K562 treated with DMSO at 1 percent for 48 hours (cell line): ENCODE results near the gene P4HTM. TPM values are rescaled to one million over a fixed set of nuclear protein-coding genes. Genes with fewer than 3 reads are reported as not detected.

Source experiments
- total RNA-seq: library from RNA; unstranded; fragments of 300-600 nt; gene quantifications from 2 replicates; pipeline ENCODE4 v1.2.3, GENCODE V29; 2022; ENCODE audit warnings: low replicate concordance; ENCODE audit errors: extremely low read depth

P4HTM gene, protein sequence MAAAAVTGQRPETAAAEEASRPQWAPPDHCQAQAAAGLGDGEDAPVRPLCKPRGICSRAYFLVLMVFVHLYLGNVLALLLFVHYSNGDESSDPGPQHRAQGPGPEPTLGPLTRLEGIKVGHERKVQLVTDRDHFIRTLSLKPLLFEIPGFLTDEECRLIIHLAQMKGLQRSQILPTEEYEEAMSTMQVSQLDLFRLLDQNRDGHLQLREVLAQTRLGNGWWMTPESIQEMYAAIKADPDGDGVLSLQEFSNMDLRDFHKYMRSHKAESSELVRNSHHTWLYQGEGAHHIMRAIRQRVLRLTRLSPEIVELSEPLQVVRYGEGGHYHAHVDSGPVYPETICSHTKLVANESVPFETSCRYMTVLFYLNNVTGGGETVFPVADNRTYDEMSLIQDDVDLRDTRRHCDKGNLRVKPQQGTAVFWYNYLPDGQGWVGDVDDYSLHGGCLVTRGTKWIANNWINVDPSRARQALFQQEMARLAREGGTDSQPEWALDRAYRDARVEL
- not detected in 2 replicates for total RNA-seq

DNA sequence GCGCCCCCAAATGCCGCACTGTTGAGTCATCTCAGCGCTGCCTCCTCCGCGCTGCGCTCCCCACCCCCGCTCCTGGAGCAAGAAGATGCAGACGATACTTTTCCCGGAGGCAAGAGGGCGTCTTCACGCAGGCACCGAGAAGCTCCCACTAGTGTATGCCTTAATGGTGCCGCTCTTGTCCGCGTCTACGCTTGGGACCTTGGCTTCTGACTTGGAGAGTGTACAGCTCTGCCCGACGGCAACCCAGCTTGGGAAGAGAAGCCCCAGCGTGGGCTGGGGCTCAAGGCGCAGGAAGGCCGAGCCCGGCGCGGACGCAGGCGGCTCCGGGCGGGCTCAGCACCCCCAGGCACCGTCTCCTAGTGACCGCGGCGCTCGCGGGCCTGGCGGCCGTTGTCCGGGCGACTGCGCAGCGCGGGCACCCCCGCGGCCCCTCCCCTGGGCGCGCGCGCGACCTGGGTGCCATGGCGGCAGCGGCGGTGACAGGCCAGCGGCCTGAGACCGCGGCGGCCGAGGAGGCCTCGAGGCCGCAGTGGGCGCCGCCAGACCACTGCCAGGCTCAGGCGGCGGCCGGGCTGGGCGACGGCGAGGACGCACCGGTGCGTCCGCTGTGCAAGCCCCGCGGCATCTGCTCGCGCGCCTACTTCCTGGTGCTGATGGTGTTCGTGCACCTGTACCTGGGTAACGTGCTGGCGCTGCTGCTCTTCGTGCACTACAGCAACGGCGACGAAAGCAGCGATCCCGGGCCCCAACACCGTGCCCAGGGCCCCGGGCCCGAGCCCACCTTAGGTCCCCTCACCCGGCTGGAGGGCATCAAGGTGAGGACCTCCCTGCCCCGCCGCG lies at the start of gene P4HTM:
Gene P4HTM (plus strand): TSS at position 446 of the 840 bp plus-strand sequence. CDS start 16 bp downstream, at position 462.

DNA sequence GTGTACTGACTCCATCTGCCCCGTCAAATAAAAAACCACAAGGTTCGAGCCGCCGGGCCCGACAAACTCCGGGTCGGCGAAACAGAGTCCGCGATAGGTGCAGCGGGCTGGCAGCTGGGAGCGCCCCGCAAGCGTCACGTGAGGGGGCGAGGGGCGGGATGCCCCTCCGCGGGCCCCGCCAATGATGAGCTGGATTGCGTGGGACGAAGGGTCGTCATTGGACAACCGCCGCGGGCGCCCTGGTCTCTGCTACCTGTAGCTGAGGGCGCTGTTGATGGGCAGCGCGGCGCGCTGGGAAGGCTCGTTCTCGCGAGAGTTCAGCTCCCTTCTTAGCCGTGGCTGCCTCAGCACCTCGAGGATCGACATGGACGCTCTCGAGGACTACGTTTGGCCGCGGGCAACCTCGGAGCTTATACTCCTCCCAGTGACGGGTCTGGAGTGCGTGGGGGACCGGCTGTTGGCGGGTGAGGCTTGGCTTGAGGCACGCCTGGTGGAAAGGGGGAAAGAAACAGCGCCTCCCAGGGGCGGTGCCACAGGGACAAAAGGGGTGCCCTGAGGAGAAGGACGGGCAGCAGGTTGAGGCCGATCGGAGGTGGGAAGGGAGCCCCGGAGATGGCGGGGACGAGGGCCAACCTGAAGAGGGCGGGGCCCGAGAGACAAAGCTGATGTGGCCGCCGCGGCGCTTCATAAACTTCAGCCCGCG lies 17.2 kb downstream of the P4HTM start, which contains the start of gene WDR6:
Gene WDR6 (plus strand): TSS at position 324 of the 703 bp plus-strand sequence. CDS start 41 bp downstream, at position 365.

DNA sequence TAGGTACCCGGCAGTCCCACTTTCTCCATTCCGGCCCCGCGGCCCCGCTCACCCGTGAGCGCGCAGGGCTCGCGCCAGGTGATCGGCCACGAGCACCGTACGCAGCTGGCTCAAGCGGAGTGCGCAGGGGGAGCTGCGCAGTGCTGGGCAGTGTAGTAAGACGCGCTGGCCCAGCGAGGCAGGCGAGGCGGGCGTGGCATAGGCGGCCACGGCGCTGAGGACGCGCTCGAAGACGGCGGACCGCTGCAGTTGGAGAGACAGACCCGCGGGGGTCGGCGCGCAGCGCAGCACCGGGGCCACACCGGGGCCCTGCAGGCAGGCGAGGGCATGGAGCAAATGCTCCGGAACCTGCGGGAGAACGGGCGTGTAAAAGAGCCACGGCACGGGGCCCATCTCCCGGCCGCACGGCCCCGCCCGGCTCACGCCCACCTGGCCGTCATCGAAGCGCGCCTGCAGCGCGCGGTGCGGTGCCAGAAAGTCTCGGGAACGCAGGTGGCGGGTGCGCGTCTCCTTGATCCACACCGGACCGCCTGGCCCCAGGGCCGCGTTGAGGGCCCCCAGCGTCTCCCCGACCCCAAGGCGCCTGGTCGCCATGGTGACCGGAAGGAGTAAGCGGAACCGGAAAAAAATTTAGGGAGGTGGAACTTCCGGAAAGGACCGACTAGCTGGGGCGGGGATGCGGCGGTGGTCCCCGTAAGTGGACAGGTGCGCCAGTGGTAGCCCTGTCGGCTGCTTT lies 28.1 kb downstream of the P4HTM start, which contains the start of gene DALRD3:
Gene DALRD3 (minus strand): TSS at position 610 of the 736 bp plus-strand sequence. CDS start 16 bp downstream, at position 594.

DNA sequence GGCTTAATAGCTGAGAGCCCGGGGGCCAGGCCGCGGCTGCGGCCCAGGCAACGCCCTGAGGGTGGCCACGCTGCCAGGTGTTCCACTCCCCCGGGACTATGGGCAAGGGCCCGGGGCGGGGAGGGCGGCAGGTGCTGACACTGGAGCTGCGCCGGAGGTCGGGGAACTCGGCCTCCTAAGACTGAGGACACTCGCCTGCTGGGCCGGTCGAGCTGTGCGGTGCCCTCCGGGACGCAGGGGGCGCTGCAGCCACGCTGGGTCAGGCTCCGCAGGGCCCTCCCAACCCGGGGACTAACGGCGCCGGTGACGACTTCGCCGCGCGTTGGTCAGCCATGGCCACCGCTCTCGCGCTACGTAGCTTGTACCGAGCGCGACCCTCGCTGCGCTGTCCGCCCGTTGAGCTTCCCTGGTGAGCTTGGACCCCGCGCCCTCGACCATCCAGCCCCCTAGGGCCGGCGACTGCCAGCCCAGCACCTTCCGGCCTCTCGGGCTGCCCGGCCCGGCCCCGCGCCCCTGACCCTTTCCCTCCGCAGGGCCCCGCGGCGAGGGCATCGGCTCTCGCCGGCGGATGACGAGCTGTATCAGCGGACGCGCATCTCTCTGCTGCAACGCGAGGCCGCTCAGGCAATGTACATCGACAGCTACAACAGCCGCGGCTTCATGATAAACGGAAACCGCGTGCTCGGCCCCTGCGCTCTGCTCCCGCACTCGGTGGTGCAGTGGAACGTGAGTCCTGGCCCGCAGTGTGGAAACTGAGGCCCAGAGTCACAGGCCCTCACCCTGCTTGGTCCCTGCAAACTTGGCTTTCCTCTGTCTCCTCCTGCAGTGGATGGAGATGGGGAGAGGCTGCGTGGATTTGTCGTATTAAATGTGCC lies 32.0 kb downstream of the P4HTM start, which contains the start of gene NDUFAF3:
Gene NDUFAF3 (plus strand): TSS at position 309 of the 875 bp plus-strand sequence. CDS start 24 bp downstream, at position 333.

DNA sequence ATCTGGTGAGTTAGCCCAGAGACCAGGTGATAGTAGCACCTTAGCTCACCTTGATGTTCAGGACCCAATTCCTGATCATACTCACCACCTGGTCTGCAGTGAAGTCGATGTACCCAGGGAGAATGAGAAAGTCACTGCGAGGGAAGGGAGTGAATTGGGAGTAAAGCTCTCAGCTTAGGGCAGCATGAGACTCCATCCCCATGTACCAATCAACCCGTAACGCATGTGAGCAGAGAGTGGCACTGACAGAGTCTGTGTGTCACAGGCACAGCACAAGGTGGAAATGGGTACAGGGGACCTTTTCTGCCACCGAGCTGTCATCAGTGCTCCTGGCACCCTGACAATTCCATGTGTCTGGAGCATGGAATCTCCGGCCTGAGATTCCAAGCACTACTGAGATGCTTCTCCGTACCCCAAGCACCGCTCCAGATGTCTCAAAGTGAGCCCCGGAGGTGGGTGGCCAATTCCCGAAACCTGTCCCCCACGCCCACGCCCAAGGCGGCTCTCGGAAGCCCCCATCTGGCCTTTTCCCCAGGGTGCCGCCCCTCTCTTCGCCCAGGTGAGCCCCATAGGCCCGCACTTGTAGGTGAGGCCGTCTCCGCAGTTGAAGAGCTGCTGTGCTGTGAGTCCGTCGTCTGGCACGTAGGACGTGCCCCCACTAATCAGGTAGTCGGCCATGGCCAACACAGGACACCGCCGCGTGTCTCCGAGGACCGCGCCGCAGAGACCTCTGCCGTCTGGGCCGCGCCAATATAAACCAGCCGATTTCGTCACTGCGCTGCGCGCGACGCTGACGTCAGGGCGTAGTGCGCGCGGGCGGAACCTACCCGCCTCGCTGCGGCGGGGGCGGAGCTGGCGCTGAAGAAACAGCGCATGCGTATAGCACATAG lies 38.9 kb downstream of the P4HTM start, which contains the start of gene IMPDH2:
Gene IMPDH2 (minus strand): TSS at position 726 of the 890 bp plus-strand sequence. CDS start 48 bp downstream, at position 678.

Other genes starting within 250 kb of the P4HTM start
- gene PRKAR2A, start 142.4 kb upstream of the P4HTM start, total RNA-seq: not detected in 2 replicates
- not detected in 2 replicates for gene SLC25A20, start 91.4 kb upstream of the P4HTM start, total RNA-seq
- gene ARIH2, start 71.4 kb upstream of the P4HTM start, total RNA-seq: not detected in 2 replicates
- gene WDR6, start 17.1 kb downstream of the P4HTM start, total RNA-seq: 146 TPM in 1 of 2 replicates, not detected in the other
- not detected in 2 replicates for gene DALRD3, start 28.3 kb downstream of the P4HTM start, total RNA-seq
- not detected in 2 replicates for gene NDUFAF3, start 31.9 kb downstream of the P4HTM start, total RNA-seq
- not detected in 2 replicates for gene IMPDH2, start 39.2 kb downstream of the P4HTM start, total RNA-seq
- gene QRICH1, start 103.8 kb downstream of the P4HTM start, total RNA-seq: not detected in 2 replicates
- not detected in 2 replicates for gene QARS1, start 114.5 kb downstream of the P4HTM start, total RNA-seq
- gene USP19, start 130.6 kb downstream of the P4HTM start, total RNA-seq: not detected in 2 replicates
- gene LAMB2, start 142.8 kb downstream of the P4HTM start, total RNA-seq: not detected in 2 replicates
- gene CCDC71, start 176.1 kb downstream of the P4HTM start, total RNA-seq: not detected in 2 replicates
- gene KLHDC8B, start 181.4 kb downstream of the P4HTM start, total RNA-seq: 1,112 TPM in 1 of 2 replicates, not detected in the other